Mammary epithelial cell (primary cell): Measurements from ENCODE around the gene PLEKHG4B.
"Not testable (repeated sequence)": the region's sequence is repeated elsewhere in the genome, so short reads cannot be mapped to it uniquely, and the experiment has no call there.

Experiments used
- CTCF ChIP-seq, 2 donors: IDR thresholded peaks in 1 of 2; conservative IDR thresholded peaks in 1 of 2; 2 replicates each; pipeline ENCODE4 v1.5.1; 2011 to 2012; ENCODE audit warnings: inconsistent platforms in 2 of 2, low read length in 2 of 2, mild to moderate bottlenecking in 2 of 2, control low read depth in 1 of 2, low read depth in 1 of 2; ENCODE audit not compliant: insufficient read depth in 1 of 2; ENCODE audit errors: extremely low read depth in 1 of 2
- EZH2 ChIP-seq: IDR thresholded peaks from 2 replicates; pipeline ENCODE4 v1.6.1; 2012; ENCODE audit warnings: low read length, inconsistent platforms, borderline replicate concordance

GRCh38 chr5:233426-233825 is 141.5 kb downstream of the PLEKHG4B start:
- not testable (repeated sequence) for TF ChIP-seq EZH2; CTCF (conservative IDR thresholded peaks at IDR 0.05 in 1 of 2, IDR thresholded peaks at IDR 0.05 in 1 of 2; ENCODE audit: extremely low read depth in 1 of 2, insufficient read depth in 1 of 2, low read depth in 1 of 2, low read length in 2 of 2)
